B cell (primary cell): ENCODE measurements around the gene EXOC1. TPM values are rescaled to one million over a fixed set of nuclear protein-coding genes. Genes with fewer than 3 reads are reported as not detected.

Source experiments
- ATAC-seq: fragments of 200-7000 bp; cut with Tn5 transposase; one replicate; pipeline ENCODE4 v1.10.0; 2021; ENCODE audit warnings: low read depth, mild to moderate bottlenecking, moderate number of reproducible peaks, moderate library complexity
- CTCF ChIA-PET: fragments of 350-600 bp; sonication (Branson Sonifier 250); formaldehyde crosslinking; loops from one replicate; lab custom pipeline; 2021; ENCODE audit warnings: antibody characterized with exemption, inconsistent platforms; lab: Charles Lee
- POLR2A ChIA-PET: fragments of 350-600 bp; sonication (Branson Sonifier 250); formaldehyde crosslinking; loops from one replicate; lab custom pipeline; 2021; ENCODE audit warnings: antibody characterized with exemption; lab: Charles Lee
- DNase-seq: peaks from one replicate; pipeline ENCODE4 v3.0.0; 2013
- H2AFZ ChIP-seq: 2 replicates; pipeline ENCODE4 v1.6.1; 2012; ENCODE audit warnings: mild to moderate bottlenecking, low read depth, low read length; ENCODE audit not compliant: insufficient read depth, poor library complexity, severe bottlenecking
- H3K27ac ChIP-seq, 2 donors: 1 replicate in 1 of 2; 2 replicates in 1 of 2; pipeline ENCODE4 v1.5.1; 2012 to 2013; ENCODE audit warnings: low read length in 2 of 2, mild to moderate bottlenecking in 2 of 2, moderate library complexity in 1 of 2
- H3K27me3 ChIP-seq, 4 experiments: fragments of 200-600 bp in 1 of 4; sonication (generic) in 1 of 4; replicated peaks in 1 of 4; 1 replicate in 2 of 4; 2 replicates in 2 of 4; pipeline versions ENCODE4 v1.6.1 to v1.7.0; 2013 to 2016; ENCODE audit warnings: low read length in 3 of 4, mild to moderate bottlenecking in 2 of 4, mixed read lengths in 1 of 4, moderate library complexity in 1 of 4; ENCODE audit not compliant: insufficient read depth in 4 of 4, control insufficient read depth in 3 of 4; ENCODE audit errors: control extremely low read depth in 1 of 4
- H3K36me3 ChIP-seq, 2 experiments: replicated peaks in 1 of 2; 1 replicate in 1 of 2; 2 replicates in 1 of 2; pipeline versions ENCODE4 v1.6.1 to v1.7.1; 2013; ENCODE audit warnings: low read length in 1 of 2; ENCODE audit not compliant: insufficient read depth in 2 of 2, control insufficient read depth in 1 of 2; ENCODE audit errors: control extremely low read depth in 1 of 2, extremely low read depth in 1 of 2
- H3K4me1 ChIP-seq, 2 donors: fragments of 200-600 bp in 1 of 2; sonication (generic) in 1 of 2; 1 replicate in 1 of 2; 2 replicates in 1 of 2; pipeline versions ENCODE4 v1.5.1 to v1.6.1; 2013 to 2017; ENCODE audit warnings: low read length in 2 of 2; ENCODE audit not compliant: control insufficient read depth in 2 of 2, insufficient read depth in 2 of 2
- H3K4me2 ChIP-seq: replicated peaks from 2 replicates; pipeline ENCODE3; 2012; ENCODE audit warnings: mild to moderate bottlenecking, low read depth, low read length; ENCODE audit not compliant: poor library complexity, severe bottlenecking
- H3K4me3 ChIP-seq, 5 experiments: fragments of 200-600 bp in 1 of 5; sonication (generic) in 1 of 5; 1 replicate in 3 of 5; 2 replicates in 2 of 5; pipeline versions ENCODE4 v1.5.1 to v1.7.0; 2011 to 2016; ENCODE audit warnings: low read length in 4 of 5, mild to moderate bottlenecking in 4 of 5, low read depth in 2 of 5, control low read depth in 1 of 5, moderate library complexity in 1 of 5; ENCODE audit not compliant: insufficient read depth in 1 of 5; ENCODE audit errors: control extremely low read depth in 1 of 5, extremely low read depth in 1 of 5
- H3K79me2 ChIP-seq: fragments of 200-600 bp; sonication (generic); one replicate; pipeline ENCODE4 v1.6.0; 2016; ENCODE audit warnings: low read length; ENCODE audit not compliant: control insufficient read depth, insufficient read depth
- H3K9ac ChIP-seq: fragments of 200-600 bp; sonication (generic); 2 replicates; pipeline ENCODE4 v1.6.1; 2017; ENCODE audit warnings: mild to moderate bottlenecking, low read length, moderate library complexity
- H3K9me3 ChIP-seq, 3 donors: one replicate each; pipeline versions ENCODE4 v1.6.1 to v1.7.1; 2013; ENCODE audit warnings: low read length in 2 of 3; ENCODE audit not compliant: control insufficient read depth in 2 of 3, insufficient read depth in 1 of 3; ENCODE audit errors: control extremely low read depth in 1 of 3
- H4K20me1 ChIP-seq: 2 replicates; pipeline ENCODE4 v1.6.0; 2012; ENCODE audit warnings: mild to moderate bottlenecking, low read length; ENCODE audit not compliant: insufficient read depth, control insufficient read depth, poor library complexity, severe bottlenecking
- H3K27ac Mint-ChIP-seq: one replicate; pipeline ENCODE4 v1.8.0; 2021; ENCODE audit warnings: mixed read lengths
- H3K27me3 Mint-ChIP-seq: one replicate; pipeline ENCODE4 v1.8.0; 2021; ENCODE audit warnings: mixed read lengths
- H3K4me1 Mint-ChIP-seq: one replicate; pipeline ENCODE4 v1.8.0; 2021; ENCODE audit warnings: mixed read lengths
- H3K4me3 Mint-ChIP-seq: one replicate; pipeline ENCODE4 v1.8.0; 2021; ENCODE audit warnings: mixed read lengths
- H3K9me3 Mint-ChIP-seq: one replicate; pipeline ENCODE4 v1.8.0; 2022; ENCODE audit warnings: mixed read lengths; ENCODE audit not compliant: insufficient read depth
- CTCF ChIP-seq: fragments of 200-600 bp; IDR thresholded peaks from one replicate; pipeline ENCODE4 v1.8.0; 2022; ENCODE audit warnings: antibody characterized with exemption, mild to moderate bottlenecking
- EZH2 ChIP-seq: IDR thresholded peaks from 2 replicates; pipeline ENCODE4 v1.6.1; 2012; ENCODE audit warnings: borderline replicate concordance, low read depth, mild to moderate bottlenecking, moderate library complexity, low read length; ENCODE audit not compliant: insufficient read depth, poor library complexity, severe bottlenecking
- WGBS: methylation state at CpG from one replicate; pipeline ENCODE4 v1.1.5; 2013; ENCODE audit warnings: missing lambda C conversion rate; ENCODE audit not compliant: insufficient coverage; 5-methylcytosine and 5-hydroxymethylcytosine counted together
- intact Hi-C: fragments of 100-400 bp; cut with micrococcal nuclease; formaldehyde crosslinking; loops from one replicate; pipeline ENCODE4 v1.10.0; 2022
- polyA plus RNA-seq: library from polyadenylated mRNA; depleted of rRNA; stranded (reverse); fragments of >200 nt; gene quantifications from 2 replicates; pipeline ENCODE4 v1.2.3, GENCODE V29; 2012
- total RNA-seq, 2 donors: library from RNA; stranded (reverse); fragments of 120-200 nt in 1 of 2; gene quantifications; 1 replicate in 1 of 2; 2 replicates in 1 of 2; pipeline versions ENCODE4 v1.2.3 to v1.2.4, GENCODE V29; 2013 to 2022

EXOC1 gene
- total and polyA plus RNA-seq, 2 donors (not counting 1 experiment from before 2014, with no cell fraction given) = 10.0 to 42.5 TPM

DNA sequence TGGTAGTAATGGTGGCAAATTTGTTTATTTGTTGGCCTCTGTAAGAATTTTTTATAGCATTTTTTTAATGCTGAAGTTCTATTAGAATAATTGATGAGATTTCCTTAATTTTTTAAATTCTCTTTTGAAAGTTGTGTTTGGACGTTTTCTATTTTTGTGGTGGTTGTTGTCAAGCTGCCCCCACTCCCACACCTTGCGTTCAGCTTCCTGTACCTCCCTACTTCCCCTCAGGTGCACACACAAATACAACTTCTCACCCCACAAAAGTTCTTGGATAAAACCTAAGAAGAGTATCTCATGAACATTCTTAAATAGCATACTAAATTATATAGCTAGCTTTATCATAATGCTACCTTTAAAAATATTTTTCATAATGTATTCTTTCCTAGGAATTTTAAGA, 38.7 kb downstream of the EXOC1 start:
- H3K9me3 ChIP-seq = no peaks in the 10 kb centered on the region
- no peak overlapping the region for H3K4me2 ChIP-seq
- H3K9me3 Mint-ChIP-seq = no peaks in the 10 kb centered on the region
- CTCF ChIA-PET = no interaction called here
- peaks cover 13% of the 10 kb centered on the region for H3K4me1 Mint-ChIP-seq
- H3K27ac ChIP-seq = peak overlapping the region in 1 of 2 donors; percentile 68
- DNase-seq (no peak), ATAC-seq (no peak)
- peak overlapping the region; percentile 57 for H3K27ac Mint-ChIP-seq
- H3K9ac ChIP-seq = no peak overlapping the region
- H3K4me1 ChIP-seq = peaks cover 0 to 8% of the 10 kb centered on the region in 2 donors
- POLR2A ChIA-PET = no interaction called here
- no peaks in the 10 kb centered on the region for H3K79me2 ChIP-seq
- no peaks in the 10 kb centered on the region for H4K20me1 ChIP-seq
- peaks cover 13 to 32% of the 10 kb centered on the region in 2 experiments for H3K36me3 ChIP-seq
- no peak overlapping the region for H2AFZ ChIP-seq
- H3K27me3 Mint-ChIP-seq = no peaks in the 10 kb centered on the region
- no peaks in the 10 kb centered on the region for H3K27me3 ChIP-seq
- no CpG with 5 or more reads among the region's 2 CpGs for WGBS
- intact Hi-C loops = loop anchor here (5.0 kb wide), 1 partner anchor 410 kb away; no protein-coding TSS in a partner anchor
- no peak overlapping the region for H3K4me3 ChIP-seq
- H3K4me3 Mint-ChIP-seq = peak overlapping the region; percentile 14
- TF ChIP-seq EZH2 (no peak), CTCF (no peak)

DNA sequence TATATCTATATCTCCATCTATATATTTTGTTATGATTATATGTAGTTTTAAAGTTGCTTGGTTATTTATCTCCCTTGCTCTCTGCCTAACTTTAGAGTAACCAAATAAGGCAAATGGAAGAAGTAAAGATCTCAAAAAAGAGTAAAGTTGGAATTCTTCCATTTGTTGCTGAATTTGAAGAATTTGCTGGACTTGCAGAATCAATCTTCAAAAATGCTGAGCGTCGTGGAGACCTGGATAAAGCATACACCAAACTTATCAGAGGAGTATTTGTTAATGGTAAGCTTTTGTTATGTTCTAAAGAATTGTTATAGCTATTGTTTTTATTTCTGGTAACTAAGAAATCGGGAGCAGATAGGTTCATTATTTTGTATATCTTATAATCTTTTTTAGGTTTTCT, 43.2 kb downstream of the EXOC1 start:
- no peak for TF ChIP-seq CTCF
- no peak for TF ChIP-seq EZH2
- no peak for DNase-seq
- intact Hi-C loops = no loop called here
- Histone ChIP-seq H3K36me3 (peaks cover 8 to 33% of the 10 kb centered on the region in 2 experiments), H3K27ac (no peak overlapping the region), H3K79me2 (no peaks in the 10 kb centered on the region), H3K27me3 (no peaks in the 10 kb centered on the region), H4K20me1 (no peaks in the 10 kb centered on the region), H3K4me1 (peaks cover 0 to 8% of the 10 kb centered on the region in 2 donors), H3K4me2 (no peak overlapping the region), H3K9ac (no peak overlapping the region), H3K4me3 (no peak overlapping the region), H2AFZ (no peak overlapping the region), H3K9me3 (no peaks in the 10 kb centered on the region)
- CTCF ChIA-PET = interaction anchor here (0.7 kb wide), 1 partner anchor 452 kb away, joined by 3 read pairs; no protein-coding TSS in a partner anchor
- Mint-ChIP-seq H3K27ac (no peak overlapping the region), H3K27me3 (no peaks in the 10 kb centered on the region), H3K4me1 (peaks cover 6% of the 10 kb centered on the region), H3K4me3 (no peak overlapping the region), H3K9me3 (no peaks in the 10 kb centered on the region)
- POLR2A ChIA-PET = no interaction called here
- WGBS = no CpG with 5 or more reads among the region's 3 CpGs
- no peak for ATAC-seq
